WTC11 (cell line): Measurements from ENCODE around the gene KBTBD13.

ENCODE experiments used
- AFF4 ChIP-seq: sonication (generic); formaldehyde crosslinking; IDR thresholded peaks from 2 replicates; pipeline ENCODE4 v1.8.1; 2023; ENCODE audit warnings: mild to moderate bottlenecking, missing genetic modification reagents, borderline replicate concordance
- ATF1 ChIP-seq: sonication (generic); formaldehyde crosslinking; IDR thresholded peaks from 2 replicates; pipeline ENCODE4 v1.8.1; 2023; ENCODE audit warnings: mild to moderate bottlenecking, moderate library complexity, missing genetic modification reagents
- CREM ChIP-seq: sonication (generic); formaldehyde crosslinking; IDR thresholded peaks from 2 replicates; pipeline ENCODE4 v1.8.1; 2022; ENCODE audit warnings: mild to moderate bottlenecking, missing genetic modification reagents, moderate library complexity
- MAX ChIP-seq: sonication (generic); formaldehyde crosslinking; IDR thresholded peaks from 2 replicates; pipeline ENCODE4 v1.8.0; 2022; ENCODE audit warnings: mild to moderate bottlenecking, missing genetic modification reagents
- MXD4 ChIP-seq: fragments of 250-450 bp; sonication (Bioruptor Pico); IDR thresholded peaks from 2 replicates; pipeline ENCODE4 v1.8.0; 2021; ENCODE audit warnings: mild to moderate bottlenecking, moderate library complexity, borderline replicate concordance
- NR2C2 ChIP-seq: sonication (generic); formaldehyde crosslinking; IDR thresholded peaks from 2 replicates; pipeline ENCODE4 v1.8.0; 2022; ENCODE audit warnings: mild to moderate bottlenecking, missing genetic modification reagents
- NR3C1 ChIP-seq: sonication (generic); formaldehyde crosslinking; conservative IDR thresholded peaks from 2 replicates; pipeline ENCODE4 v1.8.1; 2023; ENCODE audit warnings: low read depth, mild to moderate bottlenecking, missing genetic modification reagents
- RELA ChIP-seq: sonication (generic); formaldehyde crosslinking; IDR thresholded peaks from 2 replicates; pipeline ENCODE4 v1.8.1; 2022; ENCODE audit warnings: missing genetic modification reagents, mild to moderate bottlenecking, borderline replicate concordance
- SMAD3 ChIP-seq: sonication (generic); formaldehyde crosslinking; IDR thresholded peaks from 2 replicates; pipeline ENCODE4 v1.8.0; 2022; ENCODE audit warnings: missing genetic modification reagents, mild to moderate bottlenecking, borderline replicate concordance
- ZNF121 ChIP-seq: sonication (generic); formaldehyde crosslinking; IDR thresholded peaks from 2 replicates; pipeline ENCODE4 v1.8.0; 2023; ENCODE audit warnings: missing genetic modification reagents
- ZNF219 ChIP-seq: sonication (generic); formaldehyde crosslinking; IDR thresholded peaks from 2 replicates; pipeline ENCODE4 v1.8.0; 2023; ENCODE audit warnings: missing genetic modification reagents, mild to moderate bottlenecking, borderline replicate concordance
- TF ChIP-seq, protein P1 (sequence below): fragments of 200-600 bp; IDR thresholded peaks from 2 replicates; pipeline ENCODE4 v1.8.0; 2022; ENCODE audit warnings: antibody characterized with exemption

- TF ChIP-seq CREM (CRISPR knock-in tag) = no peak
- TF ChIP-seq AFF4 (CRISPR knock-in tag) = no peak
- no peak for TF ChIP-seq MXD4 (CRISPR knock-in tag)
- TF ChIP-seq, protein P1, sequence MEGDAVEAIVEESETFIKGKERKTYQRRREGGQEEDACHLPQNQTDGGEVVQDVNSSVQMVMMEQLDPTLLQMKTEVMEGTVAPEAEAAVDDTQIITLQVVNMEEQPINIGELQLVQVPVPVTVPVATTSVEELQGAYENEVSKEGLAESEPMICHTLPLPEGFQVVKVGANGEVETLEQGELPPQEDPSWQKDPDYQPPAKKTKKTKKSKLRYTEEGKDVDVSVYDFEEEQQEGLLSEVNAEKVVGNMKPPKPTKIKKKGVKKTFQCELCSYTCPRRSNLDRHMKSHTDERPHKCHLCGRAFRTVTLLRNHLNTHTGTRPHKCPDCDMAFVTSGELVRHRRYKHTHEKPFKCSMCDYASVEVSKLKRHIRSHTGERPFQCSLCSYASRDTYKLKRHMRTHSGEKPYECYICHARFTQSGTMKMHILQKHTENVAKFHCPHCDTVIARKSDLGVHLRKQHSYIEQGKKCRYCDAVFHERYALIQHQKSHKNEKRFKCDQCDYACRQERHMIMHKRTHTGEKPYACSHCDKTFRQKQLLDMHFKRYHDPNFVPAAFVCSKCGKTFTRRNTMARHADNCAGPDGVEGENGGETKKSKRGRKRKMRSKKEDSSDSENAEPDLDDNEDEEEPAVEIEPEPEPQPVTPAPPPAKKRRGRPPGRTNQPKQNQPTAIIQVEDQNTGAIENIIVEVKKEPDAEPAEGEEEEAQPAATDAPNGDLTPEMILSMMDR = no peak
- no peak for TF ChIP-seq RELA (CRISPR knock-in tag)
- TF ChIP-seq ZNF219 (CRISPR knock-in tag) = no peak
- no peak for TF ChIP-seq NR3C1 (CRISPR knock-in tag)
- no peak for TF ChIP-seq SMAD3 (CRISPR knock-in tag)
- TF ChIP-seq ZNF121 = no peak
- no peak for TF ChIP-seq ATF1
- no peak for TF ChIP-seq NR2C2 (CRISPR knock-in tag)
- no peak for TF ChIP-seq MAX
These were observed 8.1 kb downstream of the KBTBD13 start for GRCh38 chr15:65084500-65085206.
